Prostate gland (tissue), 2 donors: Measurements from ENCODE around the gene HOXB6. TPM values are rescaled to one million over a fixed set of nuclear protein-coding genes. Genes with fewer than 3 reads are reported as not detected.

Experiments
- DNase-seq: peaks from one replicate; pipeline ENCODE4 v3.0.0-alpha.2; 2019; ENCODE audit warnings: low spot score
- H3K27ac ChIP-seq, 2 donors: fragments of 200-600 bp; sonication (generic); 2 replicates each; pipeline ENCODE4 v1.5.1; 2017 to 2019
- H3K27me3 ChIP-seq: fragments of 200-600 bp; sonication (generic); replicated peaks from 2 replicates; pipeline ENCODE4 v1.5.1; 2019; ENCODE audit not compliant: insufficient read depth
- H3K36me3 ChIP-seq, 2 donors: fragments of 200-600 bp; sonication (generic); 1 replicate in 1 of 2; 2 replicates in 1 of 2; pipeline versions ENCODE4 v1.5.1 to v1.8.1; 2017 to 2019
- H3K4me1 ChIP-seq: fragments of 200-600 bp; sonication (generic); replicated peaks from 2 replicates; pipeline ENCODE4 v1.5.1; 2019
- H3K4me3 ChIP-seq, 2 donors: fragments of 200-600 bp; sonication (generic); 2 replicates each; pipeline ENCODE4 v1.5.1; 2017 to 2019
- H3K9me3 ChIP-seq: fragments of 200-600 bp; sonication (generic); 2 replicates; pipeline ENCODE4 v1.5.1; 2017
- CTCF ChIP-seq, 4 experiments: fragments of 200-600 bp in 2 of 4; fragments of 450-650 bp in 2 of 4; sonication (generic) in 2 of 4; IDR thresholded peaks; 1 replicate in 3 of 4; 2 replicates in 1 of 4; pipeline ENCODE4 v1.5.1; 2016 to 2019; ENCODE audit warnings: antibody characterized with exemption in 4 of 4, mild to moderate bottlenecking in 2 of 4, moderate library complexity in 2 of 4
- POLR2A ChIP-seq: fragments of 450-650 bp; IDR thresholded peaks from one replicate; pipeline ENCODE4 v1.6.1; 2016; ENCODE audit warnings: antibody characterized with exemption, mild to moderate bottlenecking
- POLR2AphosphoS5 ChIP-seq: sonication (generic); formaldehyde crosslinking; IDR thresholded peaks from one replicate; pipeline ENCODE4 v1.6.1; 2017; ENCODE audit warnings: antibody characterized with exemption
- WGBS: methylation state at CpG from one replicate; pipeline ENCODE4 v1.1.5; 2018; 5-methylcytosine and 5-hydroxymethylcytosine counted together
- intact Hi-C: fragments of 100-400 bp; cut with DNase I; formaldehyde crosslinking; loops from one replicate; pipeline ENCODE4 v1.14.2; 2022
- total RNA-seq, 2 donors: library from RNA; depleted of rRNA; stranded (reverse); fragments of >200 nt; gene quantifications; one replicate each; pipeline ENCODE4 v1.1.0, GENCODE V29; 2016

The HOXB6 gene
- total RNA-seq, 2 donors from 2014 or later = 0.27 to 0.40 TPM

- Histone ChIP-seq H3K36me3 (no peaks in the 10 kb centered on the region), H3K27me3 (peaks cover 6% of the 10 kb centered on the region), H3K9me3 (no peaks in the 10 kb centered on the region), H3K4me1 (no peaks in the 10 kb centered on the region), H3K27ac (no peak overlapping the region), H3K4me3 (no peak overlapping the region)
- intact Hi-C loops = no loop called here
- TF ChIP-seq POLR2A (no peak), CTCF (IDR thresholded peaks at IDR 0.05) (no peak), POLR2AphosphoS5 (no peak)
- DNase-seq = no peak
- WGBS = 82% methylated on average over 4 of the region's 4 CpGs
Measured at GRCh38 chr17:48565925-48566710, 38.7 kb downstream of the HOXB6 start.

- TF ChIP-seq CTCF (IDR thresholded peaks at IDR 0.05) = no peak
- TF ChIP-seq POLR2AphosphoS5 = no peak
- no peak for TF ChIP-seq POLR2A
- H3K36me3 ChIP-seq = no peaks in the 10 kb centered on the region
- no peak overlapping the region for H3K27ac ChIP-seq
- H3K4me3 ChIP-seq = peak overlapping the region in 1 of 2 donors; percentile 38
- intact Hi-C loops = no loop called here
- no peak for DNase-seq
- 81% methylated on average over 2 of the region's 2 CpGs for WGBS
- H3K27me3 ChIP-seq = peaks cover 6% of the 10 kb centered on the region
- no peaks in the 10 kb centered on the region for H3K4me1 ChIP-seq
- no peaks in the 10 kb centered on the region for H3K9me3 ChIP-seq
Measured at GRCh38 chr17:48565022-48565554, 39.7 kb downstream of the HOXB6 start.

GRCh38 chr17:48564188-48565021, 40.4 kb downstream of the HOXB6 start:
- H3K9me3 ChIP-seq = no peaks in the 10 kb centered on the region
- H3K36me3 ChIP-seq = no peaks in the 10 kb centered on the region
- intact Hi-C loops = no loop called here
- DNase-seq = no peak
- H3K4me3 ChIP-seq = peak overlapping the region; percentile 37 to 38
- H3K27ac ChIP-seq = peak overlapping the region; percentile 39
- H3K4me1 ChIP-seq = no peaks in the 10 kb centered on the region
- TF ChIP-seq CTCF (IDR thresholded peaks at IDR 0.05) (no peak), POLR2AphosphoS5 (no peak), POLR2A (no peak)
- H3K27me3 ChIP-seq = peaks cover 4% of the 10 kb centered on the region
- WGBS = 11% methylated on average over 68 of the region's 73 CpGs

- 63% methylated on average over 10 of the region's 10 CpGs for WGBS
- H3K4me3 ChIP-seq = peak overlapping the region; percentile 37 to 38
- no peak for TF ChIP-seq POLR2AphosphoS5
- TF ChIP-seq POLR2A = no peak
- no peak for TF ChIP-seq CTCF (IDR thresholded peaks at IDR 0.05)
- H3K27me3 ChIP-seq = peaks cover 2% of the 10 kb centered on the region
- intact Hi-C loops = no loop called here
- peak overlapping the region; percentile 39 for H3K27ac ChIP-seq
- H3K4me1 ChIP-seq = no peaks in the 10 kb centered on the region
- no peak for DNase-seq
- no peaks in the 10 kb centered on the region for H3K9me3 ChIP-seq
- no peaks in the 10 kb centered on the region for H3K36me3 ChIP-seq
Measured at GRCh38 chr17:48563867-48564187, 41.0 kb downstream of the HOXB6 start.
